ENCODE measurements around the gene PHTF1.

GRCh38 chr1:113721010-113721409 is 38.3 kb downstream of the PHTF1 start:
- TF ChIP-seq CTCF (IDR thresholded peaks at IDR 0.05 in 2 of 3, conservative IDR thresholded peaks at IDR 0.05 in 1 of 3; ENCODE audit: control insufficient read depth in 2 of 3, extremely low read depth in 1 of 3, insufficient read depth in 1 of 3, low read depth in 3 of 3, low read length in 3 of 3) (no peak), EP300 (IDR thresholded peaks at IDR 0.05; ENCODE audit: borderline replicate concordance in 1 of 2, control insufficient read depth in 1 of 2, low read depth in 2 of 2, low read length in 2 of 2) (no peak)
